ENCODE data around the gene PLEKHA7.
A peak's percentile ranks its signal among the peaks of the same experiment; 100 is the strongest.

PLEKHA7 gene

GRCh38 chr11:16997624-16998023 is 16.6 kb downstream of the PLEKHA7 start:
- no peaks in the 10 kb centered on the region for H3K4me1 Mint-ChIP-seq (ENCODE audit: low read depth)
- H3K36me3 Mint-ChIP-seq (ENCODE audit: low read depth): no peaks in the 10 kb centered on the region
- H3K27ac Mint-ChIP-seq: no peak overlapping the region
- no peaks in the 10 kb centered on the region for H3K27me3 Mint-ChIP-seq
- H3K9me3 Mint-ChIP-seq: no peaks in the 10 kb centered on the region
- H3K4me3 Mint-ChIP-seq: no peak overlapping the region

GRCh38 chr11:16993495-16993894 is 20.7 kb downstream of the PLEKHA7 start:
- Mint-ChIP-seq H3K27me3 (no peaks in the 10 kb centered on the region), H3K36me3 (ENCODE audit: low read depth) (no peaks in the 10 kb centered on the region), H3K4me1 (ENCODE audit: low read depth) (peaks cover 8% of the 10 kb centered on the region), H3K4me3 (no peak overlapping the region), H3K27ac (no peak overlapping the region), H3K9me3 (no peaks in the 10 kb centered on the region)

- no peaks in the 10 kb centered on the region for H3K27me3 Mint-ChIP-seq
- peaks cover 10% of the 10 kb centered on the region for H3K4me1 Mint-ChIP-seq (ENCODE audit: low read depth)
- H3K4me3 Mint-ChIP-seq: no peak overlapping the region
- H3K27ac Mint-ChIP-seq: no peak overlapping the region
- H3K36me3 Mint-ChIP-seq (ENCODE audit: low read depth): no peaks in the 10 kb centered on the region
- H3K9me3 Mint-ChIP-seq: no peaks in the 10 kb centered on the region
These were observed 21.4 kb downstream of the PLEKHA7 start for GRCh38 chr11:16992846-16993245.

- no peaks in the 10 kb centered on the region for H3K36me3 Mint-ChIP-seq (ENCODE audit: low read depth)
- no peaks in the 10 kb centered on the region for H3K9me3 Mint-ChIP-seq
- H3K27me3 Mint-ChIP-seq: no peaks in the 10 kb centered on the region
- no peak overlapping the region for H3K4me3 Mint-ChIP-seq
- H3K27ac Mint-ChIP-seq: no peak overlapping the region
- peaks cover 35% of the 10 kb centered on the region for H3K4me1 Mint-ChIP-seq (ENCODE audit: low read depth)
These were observed 24.7 kb downstream of the PLEKHA7 start for GRCh38 chr11:16989554-16989953.

GRCh38 chr11:16987205-16987568 is 27.0 kb downstream of the PLEKHA7 start:
- Mint-ChIP-seq H3K27me3 (no peaks in the 10 kb centered on the region), H3K36me3 (ENCODE audit: low read depth) (no peaks in the 10 kb centered on the region), H3K9me3 (no peaks in the 10 kb centered on the region), H3K4me1 (ENCODE audit: low read depth) (peaks cover 38% of the 10 kb centered on the region), H3K27ac (peak overlapping the region; percentile 75), H3K4me3 (no peak overlapping the region)

GRCh38 chr11:16986434-16987204 is 27.6 kb downstream of the PLEKHA7 start:
- Mint-ChIP-seq H3K27me3 (no peaks in the 10 kb centered on the region), H3K9me3 (no peaks in the 10 kb centered on the region), H3K27ac (no peak overlapping the region), H3K36me3 (ENCODE audit: low read depth) (no peaks in the 10 kb centered on the region), H3K4me1 (ENCODE audit: low read depth) (peaks cover 38% of the 10 kb centered on the region), H3K4me3 (peak overlapping the region; percentile 6)

- H3K27me3 Mint-ChIP-seq: no peaks in the 10 kb centered on the region
- no peaks in the 10 kb centered on the region for H3K9me3 Mint-ChIP-seq
- no peaks in the 10 kb centered on the region for H3K36me3 Mint-ChIP-seq (ENCODE audit: low read depth)
- no peak overlapping the region for H3K27ac Mint-ChIP-seq
- H3K4me3 Mint-ChIP-seq: no peak overlapping the region
- peaks cover 38% of the 10 kb centered on the region for H3K4me1 Mint-ChIP-seq (ENCODE audit: low read depth)
These were observed 28.9 kb downstream of the PLEKHA7 start for GRCh38 chr11:16985297-16985696.

GRCh38 chr11:16984229-16984628 is 30.0 kb downstream of the PLEKHA7 start:
- Mint-ChIP-seq H3K27me3 (no peaks in the 10 kb centered on the region), H3K36me3 (ENCODE audit: low read depth) (no peaks in the 10 kb centered on the region), H3K9me3 (no peaks in the 10 kb centered on the region), H3K4me3 (no peak overlapping the region), H3K4me1 (ENCODE audit: low read depth) (peaks cover 35% of the 10 kb centered on the region), H3K27ac (no peak overlapping the region)

GRCh38 chr11:16982809-16983208 is 31.4 kb downstream of the PLEKHA7 start:
- peaks cover 28% of the 10 kb centered on the region for H3K4me1 Mint-ChIP-seq (ENCODE audit: low read depth)
- H3K27ac Mint-ChIP-seq: no peak overlapping the region
- H3K27me3 Mint-ChIP-seq: no peaks in the 10 kb centered on the region
- H3K9me3 Mint-ChIP-seq: no peaks in the 10 kb centered on the region
- no peaks in the 10 kb centered on the region for H3K36me3 Mint-ChIP-seq (ENCODE audit: low read depth)
- H3K4me3 Mint-ChIP-seq: no peak overlapping the region

GRCh38 chr11:16982256-16982671 is 31.9 kb downstream of the PLEKHA7 start:
- no peak overlapping the region for H3K27ac Mint-ChIP-seq
- peaks cover 22% of the 10 kb centered on the region for H3K4me1 Mint-ChIP-seq (ENCODE audit: low read depth)
- no peaks in the 10 kb centered on the region for H3K27me3 Mint-ChIP-seq
- H3K4me3 Mint-ChIP-seq: no peak overlapping the region
- H3K36me3 Mint-ChIP-seq (ENCODE audit: low read depth): no peaks in the 10 kb centered on the region
- H3K9me3 Mint-ChIP-seq: no peaks in the 10 kb centered on the region

GRCh38 chr11:16981651-16982194 is 32.5 kb downstream of the PLEKHA7 start:
- H3K9me3 Mint-ChIP-seq: no peaks in the 10 kb centered on the region
- peaks cover 17% of the 10 kb centered on the region for H3K4me1 Mint-ChIP-seq (ENCODE audit: low read depth)
- no peak overlapping the region for H3K27ac Mint-ChIP-seq
- H3K27me3 Mint-ChIP-seq: no peaks in the 10 kb centered on the region
- no peaks in the 10 kb centered on the region for H3K36me3 Mint-ChIP-seq (ENCODE audit: low read depth)
- H3K4me3 Mint-ChIP-seq: no peak overlapping the region

- Mint-ChIP-seq H3K27me3 (no peaks in the 10 kb centered on the region), H3K27ac (no peak overlapping the region), H3K36me3 (ENCODE audit: low read depth) (no peaks in the 10 kb centered on the region), H3K4me1 (ENCODE audit: low read depth) (peaks cover 4% of the 10 kb centered on the region), H3K9me3 (no peaks in the 10 kb centered on the region), H3K4me3 (no peak overlapping the region)
These were observed 34.3 kb downstream of the PLEKHA7 start for GRCh38 chr11:16979703-16980622.

- Mint-ChIP-seq H3K9me3 (no peaks in the 10 kb centered on the region), H3K27me3 (no peaks in the 10 kb centered on the region), H3K27ac (no peak overlapping the region), H3K4me1 (ENCODE audit: low read depth) (no peaks in the 10 kb centered on the region), H3K4me3 (no peak overlapping the region), H3K36me3 (ENCODE audit: low read depth) (no peaks in the 10 kb centered on the region)
These were observed 36.3 kb downstream of the PLEKHA7 start for GRCh38 chr11:16977994-16978315.

GRCh38 chr11:16977136-16977993 is 36.8 kb downstream of the PLEKHA7 start:
- Mint-ChIP-seq H3K27me3 (no peaks in the 10 kb centered on the region), H3K4me3 (no peak overlapping the region), H3K4me1 (ENCODE audit: low read depth) (no peaks in the 10 kb centered on the region), H3K27ac (no peak overlapping the region), H3K9me3 (no peaks in the 10 kb centered on the region), H3K36me3 (ENCODE audit: low read depth) (no peaks in the 10 kb centered on the region)

Measured in stimulated activated naive CD8-positive, alpha-beta T cell treated with anti-CD3 and anti-CD28 coated beads, Interleukin-15, Interleukin-2, amounts not matched to agents 100 ng/mL and 50 ng/mL, for 24 hours (primary cell).